A172 (cell line): Measurements from ENCODE around the gene LRFN3. TPM values are rescaled to one million over a fixed set of nuclear protein-coding genes. Genes with fewer than 3 reads are reported as not detected.
"Not testable (repeated sequence)": the region's sequence is repeated elsewhere in the genome, so short reads cannot be mapped to it uniquely, and the experiment has no call there.

Experiments
- DNase-seq: peaks from one replicate; pipeline ENCODE4 v3.0.0-alpha.2; 2015; ENCODE audit warnings: low spot score
- total RNA-seq: library from RNA; depleted of rRNA; stranded (reverse); fragments of >200 nt; shearing (Covaris generic); gene quantifications from 2 replicates; pipeline ENCODE4 v1.2.3, GENCODE V29; 2014

Gene LRFN3
- total RNA-seq, 1 experiment from 2014 or later = 4.6 TPM

- no peak for DNase-seq
These were observed 37.3 kb downstream of the LRFN3 start for GRCh38 chr19:35973487-35973886.

- DNase-seq = peak; percentile 38
These were observed 39.5 kb downstream of the LRFN3 start for GRCh38 chr19:35975608-35976214.

GRCh38 chr19:35977446-35978222, 41.5 kb downstream of the LRFN3 start:
- no peak for DNase-seq

- DNase-seq = no peak
These were observed 42.1 kb downstream of the LRFN3 start for GRCh38 chr19:35978271-35978670.

GRCh38 chr19:35978832-35979365, 42.7 kb downstream of the LRFN3 start:
- DNase-seq = no peak

GRCh38 chr19:35980997-35981396, 44.8 kb downstream of the LRFN3 start:
- DNase-seq = not testable (repeated sequence)

GRCh38 chr19:35983177-35983576, 47.0 kb downstream of the LRFN3 start:
- DNase-seq = no peak

- DNase-seq = no peak
These were observed 49.9 kb downstream of the LRFN3 start for GRCh38 chr19:35986111-35986510.

GRCh38 chr19:35986664-35987570, 50.7 kb downstream of the LRFN3 start:
- peak; percentile 28 for DNase-seq

GRCh38 chr19:35987571-35987896, 51.4 kb downstream of the LRFN3 start:
- DNase-seq = no peak

GRCh38 chr19:35988824-35989223, 52.6 kb downstream of the LRFN3 start:
- no peak for DNase-seq

- no peak for DNase-seq
These were observed 54.0 kb downstream of the LRFN3 start for GRCh38 chr19:35990156-35990555.

- DNase-seq = no peak
These were observed 54.9 kb downstream of the LRFN3 start for GRCh38 chr19:35990771-35991730.

- peak; percentile 13 for DNase-seq
These were observed 55.7 kb downstream of the LRFN3 start for GRCh38 chr19:35991731-35992450.

- no peak for DNase-seq
These were observed 57.0 kb downstream of the LRFN3 start for GRCh38 chr19:35992907-35993765.

- DNase-seq = no peak
These were observed 57.9 kb downstream of the LRFN3 start for GRCh38 chr19:35993923-35994598.
